Stimulated activated CD4-positive, alpha-beta T cell treated with anti-CD3 and anti-CD28 coated beads, Interleukin-1b, Interleukin-23, amount 100 ng/mL, for 1 hour (primary cell): ENCODE measurements around the gene ZFAND5.

Source experiments
- DNase-seq, 2 donors: peaks; one replicate each; pipeline ENCODE4 v3.0.0-alpha.2; 2020; ENCODE audit warnings: low read depth in 2 of 2

Gene ZFAND5, protein sequence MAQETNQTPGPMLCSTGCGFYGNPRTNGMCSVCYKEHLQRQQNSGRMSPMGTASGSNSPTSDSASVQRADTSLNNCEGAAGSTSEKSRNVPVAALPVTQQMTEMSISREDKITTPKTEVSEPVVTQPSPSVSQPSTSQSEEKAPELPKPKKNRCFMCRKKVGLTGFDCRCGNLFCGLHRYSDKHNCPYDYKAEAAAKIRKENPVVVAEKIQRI

DNA sequence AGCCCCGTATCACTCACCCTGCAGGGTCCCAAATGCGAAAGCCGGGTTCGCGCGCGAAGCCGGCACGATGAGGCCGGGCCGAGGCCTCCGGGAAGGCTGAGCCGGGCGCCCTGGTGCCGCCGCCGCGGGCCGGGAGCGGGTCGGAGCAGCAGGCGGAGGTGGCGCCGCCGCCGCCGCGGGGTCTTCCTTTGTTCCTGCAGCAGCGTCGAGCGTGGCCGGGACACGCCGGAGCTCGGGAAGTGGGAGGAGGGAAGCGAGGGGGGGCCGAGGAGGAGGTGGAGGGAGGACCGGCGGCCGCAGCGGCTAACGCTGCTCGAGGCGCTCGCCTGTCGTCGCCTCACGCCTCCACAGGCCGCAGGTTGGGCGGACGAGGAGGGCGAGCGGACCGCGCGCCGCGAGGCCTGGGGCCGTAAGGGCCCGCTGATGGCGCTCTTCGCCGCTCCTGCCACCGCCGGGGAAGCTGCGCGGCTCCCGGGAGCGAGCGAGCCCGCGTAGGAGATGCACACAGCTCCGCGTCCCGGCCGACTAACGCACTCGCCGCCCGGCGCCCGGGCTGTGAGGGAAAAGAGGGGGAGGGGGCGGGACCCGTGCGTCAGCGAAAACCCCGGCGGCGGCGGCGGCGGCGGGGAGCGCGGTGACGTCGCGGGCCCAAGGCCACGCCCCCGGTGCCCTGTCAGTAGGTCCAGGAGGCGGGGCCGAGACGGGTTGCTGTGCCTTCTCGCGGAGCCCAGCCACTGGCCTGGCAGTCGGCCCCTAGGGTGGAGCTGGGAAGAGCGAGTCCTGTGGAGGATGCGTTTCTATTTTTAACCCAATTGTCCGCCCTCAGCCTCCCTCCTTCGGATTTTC, at the start of gene ZFAND5:
TSS of gene ZFAND5 (minus strand) at position 530 of the 846 bp plus-strand sequence. CDS start 4,430 bp downstream, outside the sequence.
- peak; percentile 81 to 92 for DNase-seq

DNA sequence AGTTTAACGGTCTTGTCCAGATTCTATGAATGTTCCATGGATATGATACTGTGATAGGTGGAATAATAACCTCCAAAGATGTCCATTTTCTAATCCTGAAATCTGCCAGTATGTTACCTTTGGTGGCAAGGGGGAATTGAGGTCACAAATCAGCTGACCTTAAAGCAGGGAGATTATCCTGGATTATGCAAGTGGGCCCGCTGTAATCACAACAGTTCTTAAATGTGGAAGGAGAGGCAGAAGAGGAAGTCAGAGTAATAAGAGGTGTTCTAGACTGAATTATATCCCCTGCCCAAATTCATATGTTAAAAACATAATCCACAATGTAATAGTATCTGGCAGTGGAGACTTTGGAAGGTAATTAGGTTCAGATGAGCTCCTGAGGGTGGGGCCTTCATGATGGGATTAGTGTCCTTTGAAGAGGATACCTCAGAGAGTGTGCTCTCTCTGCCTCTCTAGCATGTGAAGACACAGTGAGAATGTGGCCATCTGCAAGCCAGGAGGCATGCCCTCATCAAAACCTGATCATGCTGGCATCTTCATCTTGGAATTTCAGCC, 47.6 kb upstream of the ZFAND5 start:
- no peak for DNase-seq

DNA sequence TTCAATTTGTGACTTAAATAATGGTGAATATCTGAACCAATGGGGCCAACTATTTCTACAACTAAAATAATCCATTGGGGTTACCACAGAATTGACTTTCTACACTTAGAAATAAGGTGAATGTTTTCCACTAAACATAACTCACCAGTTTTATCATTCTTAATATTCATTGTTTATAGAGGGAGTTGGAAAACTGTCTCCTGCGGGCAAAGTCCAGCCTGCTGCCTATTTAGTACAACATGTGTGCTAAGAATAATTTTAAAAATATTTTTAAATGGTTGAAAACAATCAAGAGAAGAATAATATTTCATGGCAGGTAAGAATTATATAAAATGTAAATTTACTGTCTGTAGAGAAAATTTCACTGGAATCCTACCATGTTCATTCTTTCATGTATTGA, 45.2 kb upstream of the ZFAND5 start:
- DNase-seq = no peak

DNA sequence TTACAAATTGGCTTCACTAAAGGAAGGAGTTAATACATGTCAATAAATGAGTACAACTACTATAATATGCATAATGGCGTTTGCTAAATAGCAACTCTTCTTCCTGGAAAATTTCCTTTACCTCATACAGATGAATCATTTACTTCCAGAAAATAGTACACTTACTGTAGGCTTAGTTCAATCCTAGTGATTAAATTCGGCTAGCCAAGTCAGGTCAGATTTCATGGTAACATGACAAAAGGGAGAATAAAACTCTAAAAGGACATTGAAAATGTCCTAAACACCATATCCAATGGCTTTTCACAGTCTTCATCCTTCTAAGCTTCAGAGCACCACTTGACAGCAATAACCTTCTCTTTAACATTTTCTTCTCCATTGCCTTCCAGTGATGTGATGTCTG, 42.1 kb upstream of the ZFAND5 start:
- no peak for DNase-seq

GRCh38 chr9:72402744-72403143, 37.7 kb upstream of the ZFAND5 start:
- no peak for DNase-seq

- DNase-seq = no peak
These were observed 36.4 kb upstream of the ZFAND5 start for GRCh38 chr9:72401396-72401795.

DNA sequence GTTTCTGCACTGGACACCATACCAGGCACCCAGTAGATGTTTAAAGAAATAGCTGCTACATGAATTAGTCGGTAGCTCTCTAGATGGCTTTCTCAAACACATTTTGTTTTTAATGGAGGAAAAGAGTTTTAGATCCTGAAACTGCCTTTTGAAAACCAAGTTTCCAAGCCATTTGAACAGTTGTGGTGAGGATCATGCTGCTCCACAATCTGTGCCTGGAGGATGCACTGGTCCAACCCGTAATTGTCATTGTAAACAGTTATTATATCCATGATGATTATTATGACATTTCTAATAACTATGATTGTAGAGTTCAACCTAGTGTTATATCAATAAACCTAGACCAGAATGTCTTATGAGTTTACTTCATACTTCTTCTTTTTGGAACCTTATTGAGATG, 35.9 kb upstream of the ZFAND5 start:
- DNase-seq = no peak

DNA sequence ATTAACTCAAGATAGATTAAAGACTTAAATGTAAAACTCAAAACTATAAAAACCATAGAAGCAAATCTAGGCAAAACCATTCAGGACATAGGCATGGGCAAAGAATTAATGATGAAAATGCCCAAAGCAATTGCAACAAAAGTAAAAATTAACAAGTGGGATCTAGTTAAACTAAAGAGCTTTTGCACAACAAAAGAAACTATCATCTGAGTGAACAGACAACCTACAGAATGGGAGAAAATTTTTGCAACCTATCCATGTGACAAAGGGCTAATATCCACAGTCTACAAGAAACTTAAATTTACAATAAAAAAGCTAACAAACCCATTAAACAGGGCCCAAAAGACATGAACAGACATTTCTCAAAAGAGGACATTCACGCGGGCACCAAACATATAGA, 34.4 kb upstream of the ZFAND5 start:
- no peak for DNase-seq

DNA sequence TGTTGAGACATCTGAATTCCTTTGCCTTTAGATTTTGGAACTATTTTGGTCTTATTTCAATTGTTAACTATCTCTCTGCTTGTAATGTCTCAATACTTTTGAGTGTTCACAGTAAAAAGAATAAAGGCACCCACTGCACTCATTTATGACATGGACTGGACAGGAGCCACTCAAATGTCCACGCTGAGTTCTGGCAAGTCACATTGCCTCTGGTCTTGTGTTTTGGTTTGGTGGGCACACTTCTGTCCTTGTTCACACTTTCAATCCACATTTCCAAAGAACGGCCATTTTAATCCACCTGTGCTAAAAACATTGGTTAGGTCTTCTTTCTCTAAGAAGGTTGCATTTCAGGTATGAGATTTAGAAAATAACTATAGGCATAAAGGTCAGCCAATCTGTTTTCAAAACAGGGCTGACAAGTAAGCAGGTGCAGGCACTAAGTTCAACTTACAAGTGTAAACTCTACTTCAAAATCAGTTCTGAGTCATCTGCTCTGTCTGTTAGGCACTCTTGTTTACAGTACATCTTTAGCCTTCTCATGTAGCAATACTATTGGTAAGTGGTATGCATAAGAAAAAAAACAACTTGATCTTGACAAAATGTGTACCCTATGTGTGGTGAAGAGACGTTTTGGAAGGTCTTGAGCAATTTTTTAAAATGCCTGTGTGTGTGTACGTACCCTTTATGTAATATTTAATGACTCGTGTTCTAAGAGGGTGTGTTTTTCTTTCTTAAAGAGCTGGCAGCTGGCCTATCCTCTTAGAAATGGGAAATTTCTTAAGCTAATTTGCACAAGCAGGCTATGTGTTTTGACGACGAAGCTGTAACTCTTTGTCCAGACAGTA, 31.5 kb upstream of the ZFAND5 start:
- no peak for DNase-seq

GRCh38 chr9:72394066-72394465, 29.1 kb upstream of the ZFAND5 start:
- no peak for DNase-seq

- no peak for DNase-seq
These were observed 25.9 kb upstream of the ZFAND5 start for GRCh38 chr9:72390907-72391306.

DNA sequence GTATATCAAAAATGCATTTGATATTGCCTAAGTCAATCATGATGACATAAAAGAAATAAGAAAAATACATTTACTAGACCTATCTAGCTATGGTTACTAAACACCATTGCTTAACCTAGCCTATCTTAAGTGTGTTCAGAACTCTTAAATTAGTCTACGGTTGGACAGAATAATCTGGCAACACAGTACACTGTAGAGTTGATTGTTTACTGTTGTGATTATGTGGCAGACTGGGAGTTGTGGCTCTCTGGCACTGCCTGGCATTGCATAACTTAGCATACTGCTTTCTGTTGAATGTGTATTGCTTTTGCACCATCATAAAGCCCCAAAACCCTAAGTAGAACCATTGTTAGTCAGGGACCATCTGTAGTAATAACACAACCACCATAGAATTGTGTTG, 21.2 kb upstream of the ZFAND5 start:
- no peak for DNase-seq

DNA sequence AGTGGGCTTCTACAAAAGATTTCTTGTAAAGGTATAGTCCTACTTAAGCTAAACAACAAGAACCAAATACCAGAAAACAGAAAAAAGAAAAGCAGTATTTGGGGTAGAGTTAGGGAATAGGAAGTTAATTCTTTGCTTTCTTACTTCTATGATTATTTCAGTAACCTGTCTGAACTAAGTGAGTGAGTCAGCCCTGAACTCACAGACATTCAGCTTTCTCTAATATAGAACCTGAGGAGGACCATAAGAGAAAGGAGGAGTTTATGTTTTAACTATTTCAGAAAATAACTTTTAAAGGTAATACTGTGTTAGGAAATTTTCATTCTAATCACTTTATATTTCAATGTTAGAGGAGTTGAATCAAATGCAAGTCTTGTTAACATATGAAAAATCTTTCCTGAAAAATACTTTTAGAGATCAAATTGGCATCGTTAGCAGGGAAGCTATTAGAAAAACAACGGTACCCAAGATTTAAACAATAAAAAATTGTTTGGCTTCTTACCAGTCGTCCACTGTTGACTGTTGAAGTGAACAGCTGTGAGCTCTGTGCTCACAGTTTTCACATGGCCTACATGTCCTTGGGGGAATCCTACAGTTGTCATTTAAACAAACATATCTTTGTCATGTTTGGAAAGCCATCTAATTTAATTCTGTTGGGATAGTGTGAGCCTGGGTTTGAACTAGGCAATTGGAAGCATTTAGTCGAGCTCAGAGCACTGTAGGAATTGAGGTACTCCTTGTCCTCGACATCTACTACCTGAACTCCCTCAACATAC, 19.9 kb upstream of the ZFAND5 start:
- no peak for DNase-seq

- no peak for DNase-seq
These were observed 19.1 kb upstream of the ZFAND5 start for GRCh38 chr9:72383978-72384709.

- DNase-seq = no peak
These were observed 17.4 kb upstream of the ZFAND5 start for GRCh38 chr9:72382405-72382804.

GRCh38 chr9:72377041-72377440, 12.0 kb upstream of the ZFAND5 start:
- DNase-seq = no peak

DNA sequence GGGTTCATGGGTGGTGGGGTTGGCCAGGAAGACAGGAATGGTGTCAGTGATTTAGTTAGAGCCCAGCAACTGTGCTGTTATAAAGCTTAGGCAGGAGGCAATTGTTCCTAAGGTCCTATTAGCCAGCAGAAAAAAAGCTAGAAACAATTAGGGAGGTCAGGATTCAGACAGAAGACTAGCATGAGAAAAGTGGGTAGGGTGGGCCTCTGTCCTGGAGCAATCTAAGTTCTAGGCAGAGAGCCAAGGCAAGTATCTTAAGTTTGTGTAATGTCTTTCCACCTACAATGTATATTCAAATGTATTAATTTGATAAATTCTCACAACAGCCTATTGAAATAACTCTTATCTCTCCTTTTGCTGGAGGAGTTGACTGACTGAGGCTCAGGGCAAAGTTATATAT, 6.1 kb upstream of the ZFAND5 start:
- no peak for DNase-seq

GRCh38 chr9:72365525-72366256, 683 bp upstream of the ZFAND5 start:
- peak in 1 of 2 donors; percentile 27 for DNase-seq

DNA sequence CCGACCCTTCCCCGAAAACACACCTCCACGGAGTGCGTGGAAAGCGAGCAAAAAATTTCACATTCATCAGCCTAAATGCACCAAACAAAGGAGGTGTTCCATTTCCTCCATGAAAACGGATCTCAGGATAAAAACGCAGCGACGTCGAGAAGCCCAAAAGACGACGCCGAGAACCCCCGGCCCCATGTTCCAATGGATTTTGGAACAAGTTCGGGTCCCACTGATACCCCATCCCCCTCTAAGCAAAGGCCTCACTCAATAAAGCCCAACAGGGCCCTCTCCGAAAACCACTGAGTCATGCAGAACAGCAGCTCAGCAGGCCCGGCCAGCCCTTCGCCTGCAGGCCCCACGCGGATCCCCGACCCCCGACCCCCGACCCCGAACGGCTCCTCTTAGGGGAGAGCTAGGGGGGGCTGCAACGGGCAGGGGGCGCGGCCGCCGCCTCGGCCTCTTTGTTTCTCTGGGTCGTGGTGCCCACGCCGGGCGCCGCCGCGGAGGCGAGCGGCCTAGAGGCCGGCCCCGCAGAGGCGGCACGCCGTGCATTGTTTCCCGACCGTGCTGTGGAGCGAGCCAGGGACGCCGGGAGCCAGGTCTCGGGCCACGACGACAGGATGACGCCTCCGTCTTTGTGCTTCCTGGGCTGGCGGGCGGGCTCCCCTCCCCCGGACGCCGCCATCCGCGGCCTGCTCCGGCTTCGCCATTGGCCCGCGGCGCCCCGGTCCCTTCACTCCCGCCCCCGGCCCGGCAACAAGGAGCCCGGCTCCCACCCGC, 915 bp downstream of the ZFAND5 start:
- peak in 1 of 2 donors; percentile 1 for DNase-seq
